IPS-15b (cell line): Measurements from ENCODE around the gene FDXR.

Source experiments
- H3K27me3 ChIP-seq: one replicate; pipeline ENCODE4 v1.6.1; 2013; ENCODE audit warnings: low read length; ENCODE audit not compliant: control insufficient read depth, insufficient read depth
- H3K36me3 ChIP-seq: one replicate; pipeline ENCODE4 v1.6.1; 2013; ENCODE audit warnings: low read length; ENCODE audit not compliant: control insufficient read depth, insufficient read depth
- H3K4me1 ChIP-seq: one replicate; pipeline ENCODE4 v1.6.1; 2013; ENCODE audit warnings: mild to moderate bottlenecking, low read length; ENCODE audit not compliant: control insufficient read depth, insufficient read depth
- H3K4me3 ChIP-seq: one replicate; pipeline ENCODE4 v1.5.1; 2013; ENCODE audit warnings: low read depth, low read length
- H3K9ac ChIP-seq: one replicate; pipeline ENCODE4 v1.6.1; 2013; ENCODE audit warnings: low read depth, mild to moderate bottlenecking, low read length
- H3K9me3 ChIP-seq: one replicate; pipeline ENCODE4 v1.6.1; 2013; ENCODE audit warnings: mild to moderate bottlenecking, low read length; ENCODE audit not compliant: control insufficient read depth, insufficient read depth

Gene FDXR

DNA sequence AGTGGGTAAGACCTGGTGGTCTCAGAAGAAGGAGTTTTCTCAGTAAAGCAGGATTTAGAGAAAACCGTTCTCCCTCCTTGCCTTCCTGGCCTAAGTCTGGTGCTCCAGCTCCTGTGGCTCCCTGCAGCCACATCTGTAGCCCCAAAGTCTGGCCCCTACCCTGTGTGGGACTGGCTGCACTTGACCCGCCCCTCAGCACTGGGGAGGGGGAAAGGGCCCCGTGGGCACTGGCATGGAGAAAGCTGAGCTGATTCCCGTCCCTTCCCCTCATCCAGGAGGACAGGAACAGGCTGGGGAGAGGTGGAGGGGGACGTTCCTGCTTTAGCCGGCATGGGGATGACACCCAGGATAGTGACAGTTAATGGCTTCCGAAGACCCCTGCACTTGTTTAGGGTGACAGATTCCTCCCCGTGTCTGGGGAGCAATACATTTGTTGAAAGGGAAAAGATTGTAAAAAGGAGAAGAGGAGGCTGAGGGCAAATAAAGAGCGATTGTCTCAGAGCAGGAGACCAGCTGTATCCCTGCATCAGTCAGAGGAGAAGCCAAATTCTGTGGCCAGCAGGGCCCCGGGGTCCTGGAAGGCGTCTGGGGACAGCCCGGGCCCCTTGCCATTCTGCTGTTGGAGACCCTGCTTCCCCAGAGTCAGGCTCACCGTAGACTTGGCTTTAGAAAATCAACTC lies 51.0 kb downstream of the FDXR start:
- Histone ChIP-seq H3K27me3 (no peaks in the 10 kb centered on the region), H3K9me3 (no peaks in the 10 kb centered on the region), H3K9ac (no peak overlapping the region), H3K36me3 (peaks cover 8% of the 10 kb centered on the region), H3K4me1 (no peaks in the 10 kb centered on the region), H3K4me3 (no peak overlapping the region)

GRCh38 chr17:74819801-74820436 lies 52.9 kb downstream of the FDXR start:
- no peaks in the 10 kb centered on the region for H3K4me1 ChIP-seq
- H3K27me3 ChIP-seq: no peaks in the 10 kb centered on the region
- no peaks in the 10 kb centered on the region for H3K9me3 ChIP-seq
- no peak overlapping the region for H3K9ac ChIP-seq
- peaks cover 8% of the 10 kb centered on the region for H3K36me3 ChIP-seq
- no peak overlapping the region for H3K4me3 ChIP-seq

- Histone ChIP-seq H3K9me3 (no peaks in the 10 kb centered on the region), H3K36me3 (peaks cover 8% of the 10 kb centered on the region), H3K4me1 (no peaks in the 10 kb centered on the region), H3K4me3 (no peak overlapping the region), H3K27me3 (no peaks in the 10 kb centered on the region), H3K9ac (no peak overlapping the region)
Measured at GRCh38 chr17:74818291-74818938, 54.4 kb downstream of the FDXR start.

GRCh38 chr17:74816905-74817620 lies 55.7 kb downstream of the FDXR start:
- Histone ChIP-seq H3K9ac (no peak overlapping the region), H3K4me1 (no peaks in the 10 kb centered on the region), H3K4me3 (no peak overlapping the region), H3K27me3 (no peaks in the 10 kb centered on the region), H3K9me3 (no peaks in the 10 kb centered on the region), H3K36me3 (peaks cover 8% of the 10 kb centered on the region)

DNA sequence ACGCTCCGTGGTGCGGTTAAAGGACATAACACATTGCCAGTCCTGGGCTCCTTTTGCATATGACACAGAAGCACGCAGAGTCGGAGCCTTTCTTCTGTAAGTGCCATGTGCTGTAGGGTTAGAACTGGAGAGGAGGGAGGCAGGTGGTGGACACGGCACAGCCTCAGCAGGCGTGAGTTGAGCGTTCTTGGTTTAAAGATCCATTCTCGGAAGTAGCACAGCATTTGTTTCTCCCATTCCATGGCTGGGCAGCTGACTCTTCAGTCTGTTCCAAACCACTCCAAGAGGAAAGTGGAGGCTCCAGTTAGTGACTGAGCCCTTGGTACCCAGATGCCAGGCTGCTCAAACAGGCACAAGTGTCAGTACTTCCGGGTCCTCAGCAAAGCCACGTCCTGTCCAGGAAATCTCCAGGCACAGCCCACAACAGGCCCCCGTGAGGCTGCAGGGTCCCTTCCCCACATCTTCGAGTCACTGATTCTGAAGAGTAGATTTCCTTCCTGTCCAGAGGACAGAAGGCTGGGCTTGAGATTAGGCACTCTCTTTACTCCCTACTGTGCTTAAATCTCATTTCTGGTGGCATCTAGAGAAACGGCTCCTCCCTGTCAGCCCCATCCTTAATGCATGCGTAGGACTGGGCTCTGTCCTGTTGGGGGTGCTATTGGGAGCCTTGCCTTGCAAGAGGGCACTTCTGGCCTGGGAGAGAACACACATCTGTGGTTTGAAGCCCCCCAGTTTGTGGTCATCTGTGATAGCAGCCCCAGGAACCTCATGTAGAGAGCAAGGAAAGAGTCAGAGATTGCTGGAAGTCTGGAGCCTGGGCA lies 57.0 kb downstream of the FDXR start:
- Histone ChIP-seq H3K9me3 (no peaks in the 10 kb centered on the region), H3K27me3 (no peaks in the 10 kb centered on the region), H3K9ac (no peak overlapping the region), H3K4me3 (no peak overlapping the region), H3K4me1 (no peaks in the 10 kb centered on the region), H3K36me3 (peaks cover 5% of the 10 kb centered on the region)

- Histone ChIP-seq H3K9me3 (no peaks in the 10 kb centered on the region), H3K9ac (no peak overlapping the region), H3K4me1 (no peaks in the 10 kb centered on the region), H3K27me3 (no peaks in the 10 kb centered on the region), H3K36me3 (no peaks in the 10 kb centered on the region), H3K4me3 (no peak overlapping the region)
Measured at GRCh38 chr17:74815067-74815466, 57.7 kb downstream of the FDXR start.

- Histone ChIP-seq H3K4me3 (no peak overlapping the region), H3K9me3 (no peaks in the 10 kb centered on the region), H3K4me1 (no peaks in the 10 kb centered on the region), H3K9ac (no peak overlapping the region), H3K36me3 (no peaks in the 10 kb centered on the region), H3K27me3 (no peaks in the 10 kb centered on the region)
Measured at GRCh38 chr17:74814453-74814852, 58.3 kb downstream of the FDXR start.
